Measurements from ENCODE around the gene RPL11. TPM values are rescaled to one million over a fixed set of nuclear protein-coding genes. Genes with fewer than 3 reads are reported as not detected.
A peak's percentile ranks its signal among the peaks of the same experiment; 100 is the strongest.

The RPL11 gene
- total RNA-seq, 2 experiments from 2014 or later: 1,767 to 1,891 TPM

- BruUV-seq (replicated peaks): no TSS peak
- no peaks in the 10 kb centered on the region for H3K9me3 ChIP-seq (ENCODE audit: low read length)
- H2AFZ ChIP-seq (ENCODE audit: low read length): no peak overlapping the region
- no peaks in the 10 kb centered on the region for H3K9me2 ChIP-seq (ENCODE audit: insufficient read depth, low read length)
- CTCF ChIA-PET (ENCODE audit: unreplicated experiment): no interaction called here
- H4K20me1 ChIP-seq (ENCODE audit: insufficient read depth, low read length): no peaks in the 10 kb centered on the region
- DNase-seq (ENCODE audit: low spot score): no peak
- H3K36me3 ChIP-seq (ENCODE audit: insufficient read depth, low read length): no peaks in the 10 kb centered on the region
- no peak overlapping the region for H3K4me3 ChIP-seq (ENCODE audit: low read depth, low read length, poor library complexity, severe bottlenecking)
- no peak overlapping the region for H3K27ac ChIP-seq (ENCODE audit: low read depth, low read length, poor library complexity, severe bottlenecking)
- intact Hi-C loops (cut with micrococcal nuclease; ENCODE audit: unreplicated experiment): loop anchor here (5.0 kb wide), 1 partner anchor 33 kb away; no protein-coding TSS in a partner anchor
- peaks cover 27% of the 10 kb centered on the region for H3K4me1 ChIP-seq (ENCODE audit: insufficient read depth, low read length, poor library complexity, severe bottlenecking)
- H3K79me2 ChIP-seq (ENCODE audit: insufficient read depth, low read depth, low read length): no peaks in the 10 kb centered on the region
- TF ChIP-seq EZH2phosphoT487 (IDR thresholded peaks at IDR 0.05; ENCODE audit: borderline replicate concordance, low read depth, low read length) (no peak), CTCF (conservative IDR thresholded peaks at IDR 0.05; ENCODE audit: low read length) (no peak)
- H3K4me2 ChIP-seq (ENCODE audit: low read length): no peak overlapping the region
- POLR2A ChIA-PET: no interaction called here
These were observed 27.7 kb downstream of the RPL11 start for GRCh38 chr1:23719162-23719820.

GRCh38 chr1:23720256-23720995, 28.8 kb downstream of the RPL11 start:
- no peaks in the 10 kb centered on the region for H4K20me1 ChIP-seq (ENCODE audit: insufficient read depth, low read length)
- no TSS peak for BruUV-seq (replicated peaks)
- TF ChIP-seq CTCF (conservative IDR thresholded peaks at IDR 0.05; ENCODE audit: low read length) (no peak), EZH2phosphoT487 (IDR thresholded peaks at IDR 0.05; ENCODE audit: borderline replicate concordance, low read depth, low read length) (no peak)
- no peak overlapping the region for H3K27ac ChIP-seq (ENCODE audit: low read depth, low read length, poor library complexity, severe bottlenecking)
- H2AFZ ChIP-seq (ENCODE audit: low read length): no peak overlapping the region
- H3K4me3 ChIP-seq (ENCODE audit: low read depth, low read length, poor library complexity, severe bottlenecking): no peak overlapping the region
- DNase-seq (ENCODE audit: low spot score): peak; percentile 33
- H3K4me1 ChIP-seq (ENCODE audit: insufficient read depth, low read length, poor library complexity, severe bottlenecking): peaks cover 27% of the 10 kb centered on the region
- no peaks in the 10 kb centered on the region for H3K9me3 ChIP-seq (ENCODE audit: low read length)
- peak overlapping the region; percentile 2; the same call in 1 of the 2 replicates for H3K4me2 ChIP-seq (ENCODE audit: low read length)
- ChIA-PET POLR2A (no interaction called here), CTCF (ENCODE audit: unreplicated experiment) (no interaction called here)
- intact Hi-C loops (cut with micrococcal nuclease; ENCODE audit: unreplicated experiment): no loop called here
- no peaks in the 10 kb centered on the region for H3K9me2 ChIP-seq (ENCODE audit: insufficient read depth, low read length)
- H3K36me3 ChIP-seq (ENCODE audit: insufficient read depth, low read length): no peaks in the 10 kb centered on the region
- no peaks in the 10 kb centered on the region for H3K79me2 ChIP-seq (ENCODE audit: insufficient read depth, low read depth, low read length)

GRCh38 chr1:23722652-23723051, 31.0 kb downstream of the RPL11 start:
- H4K20me1 ChIP-seq (ENCODE audit: insufficient read depth, low read length): no peaks in the 10 kb centered on the region
- ChIA-PET POLR2A (interaction anchor here (0.6 kb wide), 1 partner anchor 366 kb away, joined by 3 read pairs; no protein-coding TSS in a partner anchor), CTCF (ENCODE audit: unreplicated experiment) (no interaction called here)
- TF ChIP-seq CTCF (conservative IDR thresholded peaks at IDR 0.05; ENCODE audit: low read length) (no peak), EZH2phosphoT487 (IDR thresholded peaks at IDR 0.05; ENCODE audit: borderline replicate concordance, low read depth, low read length) (no peak)
- H3K4me3 ChIP-seq (ENCODE audit: low read depth, low read length, poor library complexity, severe bottlenecking): no peak overlapping the region
- no TSS peak for BruUV-seq (replicated peaks)
- H3K4me2 ChIP-seq (ENCODE audit: low read length): peak overlapping the region; percentile 36
- no peaks in the 10 kb centered on the region for H3K9me3 ChIP-seq (ENCODE audit: low read length)
- H3K36me3 ChIP-seq (ENCODE audit: insufficient read depth, low read length): no peaks in the 10 kb centered on the region
- H3K4me1 ChIP-seq (ENCODE audit: insufficient read depth, low read length, poor library complexity, severe bottlenecking): peaks cover 40% of the 10 kb centered on the region
- intact Hi-C loops (cut with micrococcal nuclease; ENCODE audit: unreplicated experiment): no loop called here
- no peaks in the 10 kb centered on the region for H3K9me2 ChIP-seq (ENCODE audit: insufficient read depth, low read length)
- H3K79me2 ChIP-seq (ENCODE audit: insufficient read depth, low read depth, low read length): no peaks in the 10 kb centered on the region
- DNase-seq (ENCODE audit: low spot score): peak; percentile 45
- no peak overlapping the region for H3K27ac ChIP-seq (ENCODE audit: low read depth, low read length, poor library complexity, severe bottlenecking)
- no peak overlapping the region for H2AFZ ChIP-seq (ENCODE audit: low read length)

Measured in OCI-LY7 (cell line).